Neural cell (in vitro differentiated cells): ENCODE data around the gene DPP3. TPM values are rescaled to one million over a fixed set of nuclear protein-coding genes. Genes with fewer than 3 reads are reported as not detected.

Experiments
- H2AFZ ChIP-seq: fragments of 200-600, 300-800 bp; sonication (generic), shearing (Covaris generic); 2 replicates; pipeline ENCODE4 v1.6.0; 2014; ENCODE audit warnings: low read depth, mild to moderate bottlenecking, antibody characterized with exemption, low read length, moderate library complexity
- H3F3A ChIP-seq: fragments of 200-600 bp; shearing (Covaris generic); 2 replicates; pipeline ENCODE4 v1.6.1; 2016; ENCODE audit warnings: mild to moderate bottlenecking, moderate library complexity, mixed read lengths, antibody characterized with exemption, low read length; ENCODE audit not compliant: insufficient read depth, poor library complexity, severe bottlenecking
- H3K27ac ChIP-seq: fragments of 200-600, 300-800 bp; sonication (generic), shearing (Covaris generic); 2 replicates; pipeline ENCODE4 v1.5.1; 2014; ENCODE audit warnings: mild to moderate bottlenecking, low read length, moderate library complexity
- H3K27me3 ChIP-seq: fragments of 300-800, 200-600 bp; sonication (generic), shearing (Covaris generic); 2 replicates; pipeline ENCODE4 v1.6.0; 2014; ENCODE audit warnings: mild to moderate bottlenecking, low read depth, low read length, moderate library complexity; ENCODE audit not compliant: insufficient read depth
- H3K36me3 ChIP-seq: fragments of 300-800, 200-600 bp; sonication (generic), shearing (Covaris generic); 2 replicates; pipeline ENCODE4 v1.5.1; 2014; ENCODE audit warnings: mild to moderate bottlenecking, antibody characterized with exemption, low read length, moderate library complexity; ENCODE audit not compliant: insufficient read depth
- H3K4me2 ChIP-seq: fragments of 300-800, 200-600 bp; sonication (generic), shearing (Covaris generic); 2 replicates; pipeline ENCODE4 v1.6.0; 2014; ENCODE audit warnings: mild to moderate bottlenecking, low read length
- H3K4me3 ChIP-seq: fragments of 300-800, 200-600 bp; sonication (generic), shearing (Covaris generic); 2 replicates; pipeline ENCODE4 v1.5.1; 2014; ENCODE audit warnings: mild to moderate bottlenecking, low read length, moderate library complexity
- H3K79me2 ChIP-seq: fragments of 200-600 bp; shearing (Covaris generic); replicated peaks from 2 replicates; pipeline ENCODE4 v1.6.0; 2014; ENCODE audit warnings: mild to moderate bottlenecking, low read length, moderate library complexity; ENCODE audit not compliant: insufficient read depth
- H3K9ac ChIP-seq: fragments of 300-800, 200-600 bp; sonication (generic), shearing (Covaris generic); 2 replicates; pipeline ENCODE4 v1.6.1; 2016; ENCODE audit warnings: mild to moderate bottlenecking, low read length, mixed read lengths
- H3K9me2 ChIP-seq: fragments of 200-600 bp; shearing (Covaris generic); 2 replicates; pipeline ENCODE4 v1.6.1; 2016; ENCODE audit warnings: mild to moderate bottlenecking, low read length, mixed read lengths; ENCODE audit not compliant: insufficient read depth
- H3K9me3 ChIP-seq: fragments of 200-600, 300-800 bp; sonication (generic), shearing (Covaris generic); 2 replicates; pipeline ENCODE4 v1.6.1; 2016; ENCODE audit warnings: mild to moderate bottlenecking, mixed run types, low read length, moderate library complexity, mixed read lengths
- H4K20me1 ChIP-seq: fragments of 200-600 bp; shearing (Covaris generic); 2 replicates; pipeline ENCODE4 v1.6.1; 2016; ENCODE audit warnings: mild to moderate bottlenecking, mixed run types; ENCODE audit not compliant: insufficient read depth
- CTCF ChIP-seq: fragments of 450-650 bp; IDR thresholded peaks from 2 replicates; pipeline ENCODE4 v1.5.1; 2014; ENCODE audit warnings: antibody characterized with exemption, mild to moderate bottlenecking, moderate library complexity; ENCODE audit not compliant: poor library complexity, severe bottlenecking
- EP300 ChIP-seq: fragments of 450-650 bp; conservative IDR thresholded peaks from 2 replicates; pipeline ENCODE4 v1.6.1; 2014; ENCODE audit warnings: antibody characterized with exemption, mild to moderate bottlenecking, moderate library complexity; ENCODE audit not compliant: poor library complexity, severe bottlenecking
- EZH2 ChIP-seq: fragments of 200-600, 300-800 bp; shearing (Covaris generic), sonication (generic); IDR thresholded peaks from 2 replicates; pipeline ENCODE4 v1.6.1; 2014; ENCODE audit warnings: antibody characterized with exemption, low read length, borderline replicate concordance, mild to moderate bottlenecking; ENCODE audit not compliant: insufficient read depth, poor library complexity, severe bottlenecking
- MXI1 ChIP-seq: fragments of 450-650 bp; conservative IDR thresholded peaks from 2 replicates; pipeline ENCODE4 v1.6.1; 2014; ENCODE audit warnings: antibody characterized with exemption, mild to moderate bottlenecking; ENCODE audit not compliant: poor library complexity, severe bottlenecking
- POLR2AphosphoS5 ChIP-seq: IDR thresholded peaks from 2 replicates; pipeline ENCODE4 v1.6.1; 2012
- RAD21 ChIP-seq: fragments of 450-650 bp; conservative IDR thresholded peaks from 2 replicates; pipeline ENCODE4 v1.6.1; 2014; ENCODE audit warnings: antibody characterized with exemption, mild to moderate bottlenecking, moderate library complexity
- REST ChIP-seq: IDR thresholded peaks from 2 replicates; pipeline ENCODE4 v1.6.1; 2012; ENCODE audit warnings: borderline replicate concordance
- SMC3 ChIP-seq: fragments of 450-650 bp; conservative IDR thresholded peaks from 2 replicates; pipeline ENCODE4 v1.6.1; 2014; ENCODE audit warnings: antibody characterized with exemption, mild to moderate bottlenecking, moderate library complexity; ENCODE audit not compliant: poor library complexity
- TAF1 ChIP-seq: IDR thresholded peaks from 2 replicates; pipeline ENCODE4 v1.6.1; 2012; ENCODE audit warnings: low read depth
- polyA plus RNA-seq: library from polyadenylated mRNA; depleted of rRNA; stranded (reverse); fragments of >200 nt; gene quantifications from 2 replicates; pipeline ENCODE4 v1.2.3, GENCODE V29; 2014

Gene DPP3
- polyA plus RNA-seq, 1 donor from 2014 or later: 71.7 TPM

GRCh38 chr11:66467034-66467659 is 13.1 kb upstream of the DPP3 start:
- H3K4me3 ChIP-seq: peak overlapping the region; percentile 96
- no peaks in the 10 kb centered on the region for H3K27me3 ChIP-seq
- H2AFZ ChIP-seq: peak overlapping the region; percentile 40
- TF ChIP-seq TAF1: peak; percentile 63
- TF ChIP-seq EZH2: no peak
- TF ChIP-seq RAD21: peak; percentile 33
- TF ChIP-seq REST: no peak
- TF ChIP-seq POLR2AphosphoS5: peak; percentile 42
- peak; percentile 29 for TF ChIP-seq MXI1
- peak; percentile 69 for TF ChIP-seq CTCF
- TF ChIP-seq EP300: no peak
- no peak for TF ChIP-seq SMC3
- no peaks in the 10 kb centered on the region for H3K79me2 ChIP-seq
- no peaks in the 10 kb centered on the region for H3K9me3 ChIP-seq
- H4K20me1 ChIP-seq: no peaks in the 10 kb centered on the region
- H3K4me2 ChIP-seq: peak overlapping the region; percentile 99
- no peaks in the 10 kb centered on the region for H3K9me2 ChIP-seq
- H3F3A ChIP-seq: no peaks in the 10 kb centered on the region
- H3K36me3 ChIP-seq: no peaks in the 10 kb centered on the region
- peak overlapping the region; percentile 58 for H3K27ac ChIP-seq
- peak overlapping the region; percentile 91 for H3K9ac ChIP-seq

- TF ChIP-seq MXI1 (no peak), POLR2AphosphoS5 (no peak), TAF1 (no peak), REST (no peak), SMC3 (no peak), RAD21 (no peak), CTCF (no peak), EP300 (no peak), EZH2 (no peak)
- Histone ChIP-seq H2AFZ (peak overlapping the region; percentile 40), H3K36me3 (no peaks in the 10 kb centered on the region), H3K9me3 (no peaks in the 10 kb centered on the region), H3F3A (no peaks in the 10 kb centered on the region), H3K27me3 (no peaks in the 10 kb centered on the region), H3K9ac (peak overlapping the region; percentile 91), H3K4me2 (peak overlapping the region; percentile 99), H3K79me2 (no peaks in the 10 kb centered on the region), H3K9me2 (no peaks in the 10 kb centered on the region), H4K20me1 (no peaks in the 10 kb centered on the region), H3K4me3 (peak overlapping the region; percentile 96), H3K27ac (peak overlapping the region; percentile 58)
Observed at GRCh38 chr11:66467756-66468155, 12.5 kb upstream of the DPP3 start.
